K562 (cell line): ENCODE results near the gene GRK4.

Experiments used
- GABPA ChIP-seq: fragments of 200-800 bp; sonication (Bioruptor generic); conservative IDR thresholded peaks from 2 replicates; pipeline ENCODE4 v1.6.1; 2016; ENCODE audit warnings: low read depth, missing genetic modification characterization, missing compliant biosample characterization
- POLR2AphosphoS5 ChIP-seq: IDR thresholded peaks from 2 replicates; pipeline ENCODE4 v1.6.1; 2011; ENCODE audit warnings: mild to moderate bottlenecking, low read depth, low read length, moderate library complexity; ENCODE audit not compliant: control insufficient read depth, insufficient read depth

GRCh38 chr4:3029464-3029863 lies 66.1 kb downstream of the GRK4 start:
- TF ChIP-seq GABPA (tag) (no peak), POLR2AphosphoS5 (no peak)
